HUES64 (cell line): ENCODE data around the gene SLCO4A1.

ENCODE experiments used
- H3K27ac ChIP-seq: 2 replicates; pipeline ENCODE4 v1.7.0; 2013; ENCODE audit warnings: low read depth, low read length, inconsistent platforms
- H3K27me3 ChIP-seq: 2 replicates; pipeline ENCODE4 v1.6.1; 2013; ENCODE audit warnings: mild to moderate bottlenecking, low read length; ENCODE audit not compliant: insufficient read depth
- H3K36me3 ChIP-seq: 2 replicates; pipeline ENCODE4 v1.6.1; 2013; ENCODE audit warnings: mild to moderate bottlenecking, low read length; ENCODE audit not compliant: insufficient read depth
- H3K4me1 ChIP-seq: 2 replicates; pipeline ENCODE4 v1.6.1; 2013; ENCODE audit warnings: mild to moderate bottlenecking, low read length, moderate library complexity; ENCODE audit not compliant: insufficient read depth
- H3K4me3 ChIP-seq: 2 replicates; pipeline ENCODE4 v1.5.1; 2013; ENCODE audit warnings: mild to moderate bottlenecking, low read length, moderate library complexity
- H3K9ac ChIP-seq: 2 replicates; pipeline ENCODE4 v1.6.1; 2013; ENCODE audit warnings: mild to moderate bottlenecking, low read depth, low read length
- H3K9me3 ChIP-seq: 2 replicates; pipeline ENCODE4 v1.6.1; 2013; ENCODE audit warnings: low read depth, low read length; ENCODE audit not compliant: insufficient read depth
- WGBS: fragments of 150-250, 120-280 bp; methylation state at CpG from one replicate; pipeline ENCODE4 v1.1.7; 2013; ENCODE audit warnings: missing lambda C conversion rate; 5-methylcytosine and 5-hydroxymethylcytosine counted together

The SLCO4A1 gene

DNA sequence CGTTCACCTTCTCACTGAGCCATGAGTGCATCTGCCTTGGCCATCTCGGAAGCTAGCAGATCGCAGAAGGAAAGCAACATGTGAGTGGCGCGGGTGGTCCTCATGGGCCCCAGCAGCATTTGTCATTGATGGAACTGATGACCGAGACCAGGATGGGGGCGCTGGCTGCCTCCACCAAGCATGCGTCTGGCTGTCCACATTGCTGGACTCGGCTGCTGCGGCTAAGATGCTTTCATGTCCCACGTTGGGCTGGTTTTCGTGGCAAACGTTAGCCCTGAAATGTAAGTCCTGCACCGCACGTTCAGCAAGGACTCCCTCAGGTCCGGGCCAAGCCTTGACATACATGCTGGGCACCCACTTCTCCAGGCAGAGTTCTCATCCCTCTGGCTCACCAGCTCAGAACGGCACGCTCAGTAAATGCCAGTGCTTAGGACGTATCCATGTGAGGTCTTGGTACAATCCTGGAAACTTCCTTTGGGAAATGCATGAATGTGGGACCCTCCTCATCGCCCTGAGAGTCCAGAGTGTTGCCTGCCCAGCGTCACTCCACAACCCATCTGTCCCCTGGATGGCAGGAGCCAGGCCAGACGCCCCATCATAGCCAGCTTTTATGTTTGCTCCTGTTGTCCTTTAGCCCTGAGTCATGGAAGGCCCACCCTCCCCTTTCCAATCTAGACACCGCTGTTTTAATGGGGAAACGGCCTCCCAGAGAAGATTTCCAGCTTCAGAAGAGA, 8.4 kb downstream of the SLCO4A1 start:
- Histone ChIP-seq H3K27ac (no peak overlapping the region), H3K4me3 (no peak overlapping the region), H3K27me3 (0 out of 2 replicates have a peak, but pooled peaks cover 12% of the 10 kb centered on the region), H3K36me3 (no peaks in the 10 kb centered on the region), H3K9ac (no peak overlapping the region), H3K4me1 (peaks cover 7% of the 10 kb centered on the region), H3K9me3 (no peaks in the 10 kb centered on the region)
- WGBS = 89% methylated on average over 24 of the region's 24 CpGs

DNA sequence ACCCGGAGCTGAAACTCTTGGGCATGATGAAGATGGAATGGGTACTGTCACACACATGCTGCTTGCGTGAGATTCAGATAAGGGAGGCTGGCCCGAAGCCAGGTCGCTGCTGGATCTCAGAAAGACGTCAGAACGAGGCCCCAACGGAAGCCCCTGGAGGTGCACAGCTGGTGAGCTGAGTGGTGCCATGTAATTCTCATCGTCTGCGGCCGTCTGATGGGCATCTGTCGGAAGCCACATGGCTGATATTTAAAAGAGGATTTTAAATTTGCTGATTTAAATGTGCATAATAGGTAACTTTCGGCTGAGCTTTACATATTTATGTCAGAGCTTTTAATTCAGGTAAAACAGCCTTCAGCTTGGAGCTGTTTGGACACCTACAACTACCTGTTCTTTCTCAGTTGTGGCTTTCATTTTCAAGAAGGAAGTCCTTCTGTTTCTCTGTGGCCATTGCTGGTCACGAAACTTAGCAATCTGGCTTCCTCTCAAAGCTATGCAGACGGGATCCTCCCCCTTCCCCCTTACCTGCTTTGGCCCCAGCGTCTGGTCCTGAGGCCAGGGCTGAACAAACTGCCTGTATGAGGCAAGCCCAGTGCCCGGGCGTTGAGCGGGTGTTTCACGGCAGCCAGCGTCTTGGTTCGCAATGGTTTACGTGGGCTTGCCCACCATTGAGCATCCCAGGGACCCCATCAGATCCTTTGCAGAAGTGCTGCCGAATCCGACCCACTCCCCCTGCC, 9.2 kb downstream of the SLCO4A1 start:
- no peaks in the 10 kb centered on the region for H3K9me3 ChIP-seq
- 63% methylated on average over 22 of the region's 24 CpGs for WGBS
- H3K36me3 ChIP-seq = no peaks in the 10 kb centered on the region
- H3K9ac ChIP-seq = no peak overlapping the region
- no peak overlapping the region for H3K4me3 ChIP-seq
- H3K4me1 ChIP-seq = peaks cover 7% of the 10 kb centered on the region
- no peak overlapping the region for H3K27ac ChIP-seq
- 0 out of 2 replicates have a peak, but pooled peaks cover 12% of the 10 kb centered on the region for H3K27me3 ChIP-seq

DNA sequence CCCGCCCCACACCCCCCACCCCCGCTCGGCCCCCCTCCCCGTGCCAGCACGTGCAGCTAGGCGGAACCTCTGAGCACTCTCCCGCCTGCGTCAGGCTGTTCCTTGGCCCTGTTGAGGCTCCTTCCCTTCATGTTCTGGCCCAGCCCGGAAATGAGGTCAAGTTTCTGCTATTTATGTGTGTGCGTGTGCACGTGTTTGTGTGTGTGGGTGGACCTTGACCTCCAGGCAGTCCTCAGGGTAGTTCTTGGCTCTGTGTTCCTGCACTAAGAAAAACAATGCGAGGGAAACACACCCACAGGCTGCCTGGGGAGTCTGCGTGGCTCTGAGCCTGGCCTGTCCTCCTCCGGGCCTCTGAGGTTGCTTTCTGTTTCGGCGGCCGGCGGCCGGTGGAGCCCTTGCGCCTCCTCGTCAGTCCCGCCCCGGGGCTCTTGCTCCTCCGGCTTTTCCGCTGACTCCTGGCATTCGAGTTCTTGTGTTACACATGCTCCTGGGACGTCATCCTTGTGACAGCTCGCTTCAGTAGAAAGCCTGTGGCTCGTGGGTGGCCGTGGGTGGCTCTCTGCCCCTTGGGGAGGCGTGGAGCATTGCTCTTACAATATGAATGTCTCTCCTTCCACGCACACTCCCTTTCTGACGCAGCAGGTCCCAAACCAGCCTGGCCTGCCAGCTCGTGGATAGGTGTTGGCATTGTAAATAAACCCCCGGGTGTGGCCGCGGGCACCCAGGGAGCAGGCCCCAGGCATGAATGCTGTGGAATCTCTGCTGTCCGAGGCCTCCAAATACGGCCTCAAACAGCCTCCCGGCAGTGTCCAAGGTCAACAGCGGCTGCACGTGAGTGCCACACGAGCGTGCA, 10.0 kb downstream of the SLCO4A1 start:
- Histone ChIP-seq H3K9ac (no peak overlapping the region), H3K36me3 (no peaks in the 10 kb centered on the region), H3K9me3 (no peaks in the 10 kb centered on the region), H3K4me1 (peaks cover 7% of the 10 kb centered on the region), H3K27me3 (0 out of 2 replicates have a peak, but pooled peaks cover 12% of the 10 kb centered on the region), H3K4me3 (no peak overlapping the region), H3K27ac (no peak overlapping the region)
- WGBS = 48% methylated on average over 40 of the region's 44 CpGs

DNA sequence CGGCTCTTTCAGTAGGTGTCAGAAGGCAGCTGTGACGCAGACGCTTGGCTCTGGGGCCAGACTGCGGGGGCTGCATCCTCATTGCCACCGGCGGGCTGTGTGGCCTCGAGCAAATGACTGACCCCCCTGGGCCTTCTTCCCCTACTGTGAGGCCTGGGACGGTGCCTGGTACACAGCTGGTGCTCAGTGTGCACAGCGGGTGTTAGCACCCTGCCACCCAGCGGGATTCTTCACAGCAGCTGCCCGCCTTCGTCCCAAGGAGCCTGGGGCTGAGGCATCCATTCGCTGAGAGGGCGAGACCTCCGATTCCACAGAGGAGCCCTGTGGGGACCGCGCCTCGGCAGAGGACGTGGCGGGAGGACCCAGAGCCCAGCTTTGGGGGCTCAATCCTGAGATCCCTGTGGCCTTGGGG, 10.6 kb downstream of the SLCO4A1 start:
- Histone ChIP-seq H3K9me3 (no peaks in the 10 kb centered on the region), H3K36me3 (no peaks in the 10 kb centered on the region), H3K4me1 (peaks cover 7% of the 10 kb centered on the region), H3K27me3 (0 out of 2 replicates have a peak, but pooled peaks cover 12% of the 10 kb centered on the region), H3K9ac (no peak overlapping the region), H3K4me3 (no peak overlapping the region), H3K27ac (no peak overlapping the region)
- 92% methylated on average over 20 of the region's 20 CpGs for WGBS

DNA sequence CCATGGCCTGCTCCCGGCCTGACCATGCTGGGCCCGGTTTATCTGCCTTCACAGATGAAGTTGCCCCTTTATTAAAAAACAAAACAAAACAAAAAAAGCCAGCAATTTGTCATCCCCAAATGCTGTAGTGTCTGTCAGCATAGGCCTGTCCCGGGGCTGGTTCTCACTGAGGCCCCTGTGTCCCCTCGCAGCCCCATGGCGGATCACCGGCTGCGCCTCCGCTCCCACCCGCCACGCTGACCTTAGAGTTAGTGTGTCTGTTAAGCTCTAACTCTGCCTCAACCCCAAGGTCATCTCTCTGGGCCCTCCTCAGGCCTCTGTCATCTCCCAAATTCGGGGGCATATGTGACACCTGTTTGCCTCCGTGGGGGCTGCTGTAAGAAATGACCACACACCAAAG, 11.1 kb downstream of the SLCO4A1 start:
- Histone ChIP-seq H3K27me3 (0 out of 2 replicates have a peak, but pooled peaks cover 12% of the 10 kb centered on the region), H3K4me3 (no peak overlapping the region), H3K27ac (no peak overlapping the region), H3K36me3 (no peaks in the 10 kb centered on the region), H3K9ac (no peak overlapping the region), H3K4me1 (peaks cover 7% of the 10 kb centered on the region), H3K9me3 (no peaks in the 10 kb centered on the region)
- WGBS = 86% methylated on average over 12 of the region's 12 CpGs

DNA sequence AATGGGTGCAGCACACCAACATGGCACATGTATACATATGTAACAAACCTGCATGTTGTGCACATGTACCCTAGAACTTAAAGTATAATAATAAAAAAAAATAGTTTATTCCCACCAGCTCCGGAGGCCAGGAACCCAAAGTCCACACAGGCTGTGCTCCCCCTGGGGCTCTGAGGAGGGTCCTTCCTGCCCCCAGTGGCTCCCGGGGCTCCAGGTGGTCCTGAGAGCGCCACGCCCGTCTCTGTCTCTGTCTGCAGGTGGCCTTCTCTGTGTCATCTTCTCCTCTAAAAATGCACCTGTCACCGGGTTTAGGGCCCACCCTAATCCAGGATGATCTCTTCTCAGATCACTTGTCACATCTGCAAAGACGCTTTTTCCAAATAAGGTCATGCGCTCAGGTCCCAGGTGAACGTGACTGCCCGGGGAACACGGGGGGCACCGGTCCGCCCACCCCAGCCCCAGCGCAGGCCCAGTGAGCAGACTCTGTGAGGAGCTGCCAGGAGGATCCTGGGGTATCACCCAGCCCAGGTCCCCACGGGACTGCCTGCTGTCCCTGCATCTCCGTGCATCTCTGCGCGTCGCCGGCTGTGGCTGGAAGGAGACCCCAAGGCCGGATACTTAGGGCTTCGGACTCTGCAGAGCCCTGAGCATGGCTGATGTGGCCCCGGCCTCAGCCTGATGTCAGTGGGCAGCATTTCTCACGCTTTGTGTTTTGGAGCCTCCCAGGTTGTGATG, 11.8 kb downstream of the SLCO4A1 start:
- WGBS = 93% methylated on average over 24 of the region's 24 CpGs
- Histone ChIP-seq H3K27me3 (0 out of 2 replicates have a peak, but pooled peaks cover 12% of the 10 kb centered on the region), H3K36me3 (no peaks in the 10 kb centered on the region), H3K9me3 (no peaks in the 10 kb centered on the region), H3K4me3 (no peak overlapping the region), H3K9ac (no peak overlapping the region), H3K4me1 (peaks cover 7% of the 10 kb centered on the region), H3K27ac (no peak overlapping the region)

DNA sequence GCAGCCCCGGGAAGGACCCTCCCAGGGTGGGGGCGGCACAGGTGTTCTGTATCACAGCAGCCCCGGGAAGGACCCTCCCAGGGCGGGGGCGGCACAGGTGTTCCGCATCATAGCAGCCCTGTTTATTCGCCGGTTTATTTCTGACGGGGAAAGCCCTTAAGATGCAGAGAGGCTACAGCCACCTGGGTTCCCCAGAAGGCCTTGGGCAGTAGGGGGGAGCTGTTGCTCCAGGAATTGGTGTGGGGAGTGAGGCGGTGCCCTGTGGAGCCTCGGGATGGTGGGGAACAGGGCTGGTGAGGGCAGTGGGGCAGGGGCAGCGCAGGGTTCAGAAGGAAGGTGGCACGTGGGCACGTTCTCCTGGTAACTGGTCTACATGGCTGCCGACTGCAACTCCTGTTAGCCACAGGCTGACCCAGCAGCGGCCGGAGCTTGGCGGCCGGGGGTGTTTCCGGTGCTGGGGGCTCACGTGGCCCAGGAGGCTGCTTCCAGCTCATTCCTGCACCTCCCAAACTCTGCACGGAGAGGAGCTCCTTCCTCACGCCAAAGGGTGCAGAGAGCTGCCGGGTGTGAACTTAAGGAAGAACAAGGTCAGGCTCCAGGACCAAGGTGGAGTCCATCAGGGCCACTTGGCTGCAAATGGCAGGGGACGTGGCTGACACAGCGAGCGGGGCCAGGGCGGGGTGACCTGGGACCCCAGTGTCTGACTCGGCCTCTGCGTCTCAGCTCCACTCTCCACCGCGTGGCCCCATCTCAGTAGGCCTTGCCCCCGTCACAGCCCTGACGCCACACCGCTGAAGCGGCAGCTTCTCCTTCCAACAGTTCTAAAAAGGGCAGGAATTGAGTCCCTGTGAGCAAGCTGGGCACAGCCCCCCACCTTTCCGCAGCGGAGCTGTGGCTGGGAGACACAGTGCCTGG, 13.2 kb downstream of the SLCO4A1 start:
- Histone ChIP-seq H3K27me3 (0 out of 2 replicates have a peak, but pooled peaks cover 10% of the 10 kb centered on the region), H3K9ac (no peak overlapping the region), H3K36me3 (no peaks in the 10 kb centered on the region), H3K27ac (no peak overlapping the region), H3K4me3 (no peak overlapping the region), H3K9me3 (no peaks in the 10 kb centered on the region), H3K4me1 (peaks cover 7% of the 10 kb centered on the region)
- WGBS = 90% methylated on average over 38 of the region's 38 CpGs

DNA sequence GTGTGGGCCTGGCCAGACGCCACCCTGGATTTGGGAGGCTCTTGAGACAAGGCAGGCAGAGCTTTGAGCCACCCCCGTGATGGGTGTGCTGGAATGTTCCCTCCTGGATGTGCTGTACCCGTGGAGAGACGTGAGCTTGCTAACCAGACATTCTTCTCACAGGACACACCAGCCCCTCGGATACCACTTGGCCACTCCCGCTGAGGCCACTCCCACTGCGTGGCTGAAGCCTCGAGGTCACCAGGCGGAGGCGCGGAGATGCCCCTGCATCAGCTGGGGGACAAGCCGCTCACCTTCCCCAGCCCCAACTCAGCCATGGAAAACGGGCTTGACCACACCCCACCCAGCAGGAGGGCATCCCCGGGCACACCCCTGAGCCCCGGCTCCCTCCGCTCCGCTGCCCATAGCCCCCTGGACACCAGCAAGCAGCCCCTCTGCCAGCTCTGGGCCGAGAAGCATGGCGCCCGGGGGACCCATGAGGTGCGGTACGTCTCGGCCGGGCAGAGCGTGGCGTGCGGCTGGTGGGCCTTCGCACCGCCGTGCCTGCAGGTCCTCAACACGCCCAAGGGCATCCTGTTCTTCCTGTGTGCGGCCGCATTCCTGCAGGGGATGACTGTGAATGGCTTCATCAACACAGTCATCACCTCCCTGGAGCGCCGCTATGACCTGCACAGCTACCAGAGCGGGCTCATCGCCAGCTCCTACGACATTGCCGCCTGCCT, 14.1 kb downstream of the SLCO4A1 start:
- Histone ChIP-seq H3K4me3 (no peak overlapping the region), H3K27ac (no peak overlapping the region), H3K9ac (no peak overlapping the region), H3K36me3 (no peaks in the 10 kb centered on the region), H3K4me1 (peaks cover 6% of the 10 kb centered on the region), H3K9me3 (no peaks in the 10 kb centered on the region), H3K27me3 (0 out of 2 replicates have a peak, but pooled peaks cover 2% of the 10 kb centered on the region)
- WGBS = 88% methylated on average over 39 of the region's 39 CpGs

DNA sequence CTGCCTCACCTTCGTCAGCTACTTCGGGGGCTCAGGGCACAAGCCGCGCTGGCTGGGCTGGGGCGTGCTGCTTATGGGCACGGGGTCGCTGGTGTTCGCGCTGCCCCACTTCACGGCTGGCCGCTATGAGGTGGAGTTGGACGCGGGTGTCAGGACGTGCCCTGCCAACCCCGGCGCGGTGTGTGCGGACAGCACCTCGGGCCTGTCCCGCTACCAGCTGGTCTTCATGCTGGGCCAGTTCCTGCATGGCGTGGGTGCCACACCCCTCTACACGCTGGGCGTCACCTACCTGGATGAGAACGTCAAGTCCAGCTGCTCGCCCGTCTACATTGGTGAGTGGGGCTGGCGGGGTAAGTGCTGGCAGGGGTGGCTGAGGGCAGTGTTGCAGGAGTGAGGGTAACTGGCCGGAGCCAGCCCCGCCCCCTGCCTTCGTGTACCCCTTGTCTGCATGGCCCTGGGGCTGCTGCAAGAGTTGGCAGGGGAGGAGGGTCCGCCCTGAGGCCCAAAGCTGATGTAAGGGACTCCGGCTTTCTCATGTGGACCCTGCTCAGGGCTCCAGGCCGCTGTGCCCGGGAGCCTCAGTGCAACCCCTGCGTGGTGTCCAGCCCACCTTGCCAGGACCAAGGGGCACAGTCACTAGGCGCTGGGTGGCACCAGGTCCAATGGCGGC, 14.8 kb downstream of the SLCO4A1 start:
- no peak overlapping the region for H3K4me3 ChIP-seq
- no peaks in the 10 kb centered on the region for H3K36me3 ChIP-seq
- H3K9ac ChIP-seq = no peak overlapping the region
- peaks cover 2% of the 10 kb centered on the region; the same call in 1 of the 2 replicates for H3K4me1 ChIP-seq
- H3K27ac ChIP-seq = no peak overlapping the region
- WGBS = 95% methylated on average over 37 of the region's 37 CpGs
- no peaks in the 10 kb centered on the region for H3K9me3 ChIP-seq
- H3K27me3 ChIP-seq = no peaks in the 10 kb centered on the region
